ENCODE data around the gene POLR3B. TPM values are rescaled to one million over a fixed set of nuclear protein-coding genes. Genes with fewer than 3 reads are reported as not detected.

The POLR3B gene
- total RNA-seq, 2 experiments from 2014 or later = 14.7 to 17.6 TPM

GRCh38 chr12:106317406-106318082 lies 40.0 kb upstream of the POLR3B start:
- Histone ChIP-seq H3K4me2 (ENCODE audit: low read length) (no peak overlapping the region), H3K27ac (ENCODE audit: low read depth, low read length, poor library complexity, severe bottlenecking) (no peak overlapping the region), H3K9me2 (ENCODE audit: insufficient read depth, low read length) (no peaks in the 10 kb centered on the region), H3K9me3 (ENCODE audit: low read length) (no peaks in the 10 kb centered on the region), H3K36me3 (ENCODE audit: insufficient read depth, low read length) (no peaks in the 10 kb centered on the region), H3K4me3 (ENCODE audit: low read depth, low read length, poor library complexity, severe bottlenecking) (no peak overlapping the region), H3K4me1 (ENCODE audit: insufficient read depth, low read length, poor library complexity, severe bottlenecking) (no peaks in the 10 kb centered on the region), H4K20me1 (ENCODE audit: insufficient read depth, low read length) (no peaks in the 10 kb centered on the region), H3K79me2 (ENCODE audit: insufficient read depth, low read depth, low read length) (no peaks in the 10 kb centered on the region), H2AFZ (ENCODE audit: low read length) (no peak overlapping the region)
- no peak for DNase-seq (ENCODE audit: low spot score)
- CTCF ChIA-PET (ENCODE audit: unreplicated experiment) = no interaction called here
- POLR2A ChIA-PET = interaction anchor here (1.0 to 1.4 kb wide), 3 partner anchors 9 to 12 kb away, joined by 4 to 12 read pairs (median 6); no protein-coding TSS in a partner anchor
- intact Hi-C loops (cut with micrococcal nuclease; ENCODE audit: unreplicated experiment) = no loop called here
- no TSS peak for BruUV-seq (replicated peaks)
- TF ChIP-seq CTCF (conservative IDR thresholded peaks at IDR 0.05; ENCODE audit: low read length) (no peak), EZH2phosphoT487 (IDR thresholded peaks at IDR 0.05; ENCODE audit: borderline replicate concordance, low read depth, low read length) (no peak)

- Histone ChIP-seq H3K4me1 (ENCODE audit: insufficient read depth, low read length, poor library complexity, severe bottlenecking) (no peaks in the 10 kb centered on the region), H3K79me2 (ENCODE audit: insufficient read depth, low read depth, low read length) (no peaks in the 10 kb centered on the region), H3K4me3 (ENCODE audit: low read depth, low read length, poor library complexity, severe bottlenecking) (no peak overlapping the region), H4K20me1 (ENCODE audit: insufficient read depth, low read length) (no peaks in the 10 kb centered on the region), H3K4me2 (ENCODE audit: low read length) (no peak overlapping the region), H2AFZ (ENCODE audit: low read length) (no peak overlapping the region), H3K9me2 (ENCODE audit: insufficient read depth, low read length) (no peaks in the 10 kb centered on the region), H3K9me3 (ENCODE audit: low read length) (no peaks in the 10 kb centered on the region), H3K27ac (ENCODE audit: low read depth, low read length, poor library complexity, severe bottlenecking) (no peak overlapping the region), H3K36me3 (ENCODE audit: insufficient read depth, low read length) (no peaks in the 10 kb centered on the region)
- ChIA-PET CTCF (ENCODE audit: unreplicated experiment) (no interaction called here), POLR2A (no interaction called here)
- no peak for DNase-seq (ENCODE audit: low spot score)
- intact Hi-C loops (cut with micrococcal nuclease; ENCODE audit: unreplicated experiment) = no loop called here
- TF ChIP-seq CTCF (conservative IDR thresholded peaks at IDR 0.05; ENCODE audit: low read length) (no peak), EZH2phosphoT487 (IDR thresholded peaks at IDR 0.05; ENCODE audit: borderline replicate concordance, low read depth, low read length) (no peak)
- no TSS peak for BruUV-seq (replicated peaks)
Observed at GRCh38 chr12:106321139-106321850, 36.3 kb upstream of the POLR3B start.

- ChIA-PET CTCF (ENCODE audit: unreplicated experiment) (no interaction called here), POLR2A (interaction anchor here (0.5 to 0.8 kb wide), 4 partner anchors 18 to 103 kb away, joined by 3 to 4 read pairs (median 3); no protein-coding TSS in a partner anchor)
- Histone ChIP-seq H3K4me2 (ENCODE audit: low read length) (no peak overlapping the region), H3K4me1 (ENCODE audit: insufficient read depth, low read length, poor library complexity, severe bottlenecking) (peaks cover 10% of the 10 kb centered on the region), H3K27ac (ENCODE audit: low read depth, low read length, poor library complexity, severe bottlenecking) (no peak overlapping the region), H3K9me3 (ENCODE audit: low read length) (no peaks in the 10 kb centered on the region), H3K4me3 (ENCODE audit: low read depth, low read length, poor library complexity, severe bottlenecking) (no peak overlapping the region), H3K36me3 (ENCODE audit: insufficient read depth, low read length) (no peaks in the 10 kb centered on the region), H3K9me2 (ENCODE audit: insufficient read depth, low read length) (no peaks in the 10 kb centered on the region), H2AFZ (ENCODE audit: low read length) (no peak overlapping the region), H4K20me1 (ENCODE audit: insufficient read depth, low read length) (no peaks in the 10 kb centered on the region), H3K79me2 (ENCODE audit: insufficient read depth, low read depth, low read length) (no peaks in the 10 kb centered on the region)
- TF ChIP-seq EZH2phosphoT487 (IDR thresholded peaks at IDR 0.05; ENCODE audit: borderline replicate concordance, low read depth, low read length) = no peak
- TF ChIP-seq CTCF (conservative IDR thresholded peaks at IDR 0.05; ENCODE audit: low read length) = no peak
- intact Hi-C loops (cut with micrococcal nuclease; ENCODE audit: unreplicated experiment) = no loop called here
- DNase-seq (ENCODE audit: low spot score) = no peak
- BruUV-seq (replicated peaks) = no TSS peak
Observed at GRCh38 chr12:106323537-106323936, 34.0 kb upstream of the POLR3B start.

All from OCI-LY7 (cell line).